GM18499 (cell line): ENCODE measurements around the gene GJC2.

Source experiments
- ATAC-seq: cut with Tn5 transposase; IDR thresholded peaks from one replicate; pipeline ENCODE4 v1.9.1; 2021; ENCODE audit warnings: moderate number of reproducible peaks; ENCODE audit not compliant: insufficient read depth, unreplicated experiment

The GJC2 gene

GRCh38 chr1:228112167-228112566 lies 37.6 kb upstream of the GJC2 start:
- ATAC-seq: no peak

GRCh38 chr1:228112617-228113016 lies 37.1 kb upstream of the GJC2 start:
- no peak for ATAC-seq

- no peak for ATAC-seq
Measured at GRCh38 chr1:228114827-228115226, 34.9 kb upstream of the GJC2 start.

- no peak for ATAC-seq
Measured at GRCh38 chr1:228117335-228117734, 32.4 kb upstream of the GJC2 start.

GRCh38 chr1:228118040-228118439 lies 31.7 kb upstream of the GJC2 start:
- no peak for ATAC-seq

- no peak for ATAC-seq
Measured at GRCh38 chr1:228120351-228120750, 29.4 kb upstream of the GJC2 start.

- no peak for ATAC-seq
Measured at GRCh38 chr1:228120857-228121489, 28.8 kb upstream of the GJC2 start.

- no peak for ATAC-seq
Measured at GRCh38 chr1:228122921-228123441, 26.7 kb upstream of the GJC2 start.

- no peak for ATAC-seq
Measured at GRCh38 chr1:228123505-228123904, 26.2 kb upstream of the GJC2 start.

GRCh38 chr1:228125185-228125584 lies 24.5 kb upstream of the GJC2 start:
- ATAC-seq: no peak

- no peak for ATAC-seq
Measured at GRCh38 chr1:228131766-228132165, 18.0 kb upstream of the GJC2 start.

GRCh38 chr1:228134591-228134990 lies 15.1 kb upstream of the GJC2 start:
- ATAC-seq: no peak

GRCh38 chr1:228136901-228137300 lies 12.8 kb upstream of the GJC2 start:
- no peak for ATAC-seq

- no peak for ATAC-seq
Measured at GRCh38 chr1:228139406-228139930, 10.3 kb upstream of the GJC2 start.

GRCh38 chr1:228139931-228140723 lies 9.6 kb upstream of the GJC2 start, which contains the start of gene GUK1:
TSS of gene GUK1 (plus strand) at chr1:228140279. CDS start at chr1:228140303, 24 bp downstream.
- ATAC-seq: peak; percentile 86

GRCh38 chr1:228140724-228141225 lies 9.0 kb upstream of the GJC2 start:
- ATAC-seq: no peak

- ATAC-seq: no peak
Measured at GRCh38 chr1:228141226-228142044, 8.3 kb upstream of the GJC2 start.

- ATAC-seq: no peak
Measured at GRCh38 chr1:228142155-228142691, 7.5 kb upstream of the GJC2 start.

GRCh38 chr1:228142701-228143136 lies 7.0 kb upstream of the GJC2 start:
- ATAC-seq: no peak
